GM12878 (cell line): ENCODE data around the gene ENDOG. TPM values are rescaled to one million over a fixed set of nuclear protein-coding genes. Genes with fewer than 3 reads are reported as not detected.

Experiments used
- ATAC-seq: fragments of 200-7000 bp; cut with Tn5 transposase; 3 replicates; pipeline ENCODE4 v1.9.1; 2020; ENCODE audit warnings: mild to moderate bottlenecking, moderate library complexity
- BruUV-seq: library from RNA; stranded (reverse); fragments of 400-500 nt; replicated peaks from 2 replicates; lab custom pipeline; 2021; lab: Mats Ljungman, UMichigan
- CTCF ChIA-PET: fragments of 300-600 bp; sonication (Branson Sonifier 250); formaldehyde crosslinking; extraction: SDS; loops from one replicate; lab custom pipeline; 2021; ENCODE audit warnings: inconsistent platforms; lab: Yijun Ruan, JAX
- POLR2A ChIA-PET: fragments of 350-600 bp; formaldehyde crosslinking; extraction: SDS; loops from one replicate; lab custom pipeline; 2021; ENCODE audit warnings: inconsistent platforms; lab: Charles Lee
- RAD21 ChIA-PET: fragments of 300-600 bp; sonication (Branson Sonifier 250); formaldehyde crosslinking; loops from one replicate; lab custom pipeline; 2023; ENCODE audit warnings: antibody characterized with exemption; ENCODE audit not compliant: unreplicated experiment; lab: Charles Lee
- SMC1A ChIA-PET: fragments of 300-600 bp; sonication (Branson Sonifier 250); formaldehyde crosslinking; loops from one replicate; lab custom pipeline; 2023; ENCODE audit not compliant: unreplicated experiment, uncharacterized antibody; lab: Charles Lee
- DNase-seq: peaks from one replicate; pipeline ENCODE4 v3.0.0-alpha.2; 2011; ENCODE audit warnings: low read depth, low spot score
- FAIRE-seq: peaks from 3 replicates; lab custom pipeline; 2011; peaks lifted over from hg19 to GRCh38; lab: Jason Lieb, UNC
- H2AFZ ChIP-seq: 2 replicates; pipeline ENCODE4 v1.6.0; 2011; ENCODE audit warnings: low read depth, low read length, control low read depth; ENCODE audit not compliant: control insufficient read depth
- H3K27ac ChIP-seq: 2 replicates; pipeline ENCODE4 v1.5.1; 2011; ENCODE audit warnings: control low read depth; ENCODE audit not compliant: control insufficient read depth, insufficient read depth
- H3K27me3 ChIP-seq, 2 experiments: replicated peaks in 1 of 2; 2 replicates each; pipeline versions ENCODE4 v1.6.0 to v1.6.1; 2011; ENCODE audit warnings: low read length in 1 of 2; ENCODE audit not compliant: control insufficient read depth in 2 of 2, insufficient read depth in 2 of 2
- H3K36me3 ChIP-seq, 2 experiments: 2 replicates each; pipeline ENCODE4 v1.5.1; 2011; ENCODE audit warnings: low read length in 1 of 2; ENCODE audit not compliant: control insufficient read depth in 2 of 2, insufficient read depth in 2 of 2
- H3K4me1 ChIP-seq: 2 replicates; pipeline ENCODE4 v1.6.1; 2011; ENCODE audit warnings: mild to moderate bottlenecking, low read length, moderate library complexity, mixed read lengths; ENCODE audit not compliant: control insufficient read depth, insufficient read depth
- H3K4me2 ChIP-seq: 2 replicates; pipeline ENCODE4 v1.6.0; 2011; ENCODE audit warnings: control low read depth; ENCODE audit not compliant: control insufficient read depth, insufficient read depth
- H3K4me3 ChIP-seq: fragments of 200-600 bp; sonication (generic); 2 replicates; pipeline ENCODE4 v1.5.1; 2016
- H3K79me2 ChIP-seq: 2 replicates; pipeline ENCODE4 v1.6.0; 2011; ENCODE audit warnings: low read length; ENCODE audit not compliant: control insufficient read depth, insufficient read depth
- H3K9ac ChIP-seq: 2 replicates; pipeline ENCODE4 v1.8.0; 2011; ENCODE audit warnings: low read length, control low read depth, mixed read lengths; ENCODE audit not compliant: control insufficient read depth, insufficient read depth
- H3K9me3 ChIP-seq: replicated peaks from 3 replicates; pipeline ENCODE4 v1.5.1; 2011; ENCODE audit warnings: mild to moderate bottlenecking, low read length; ENCODE audit not compliant: control insufficient read depth, insufficient read depth
- H4K20me1 ChIP-seq: 2 replicates; pipeline ENCODE4 v1.6.0; 2011; ENCODE audit not compliant: control insufficient read depth, insufficient read depth
- BACH1 ChIP-seq: fragments of 450-650 bp; IDR thresholded peaks from 2 replicates; pipeline ENCODE4 v1.6.1; 2017; ENCODE audit warnings: mild to moderate bottlenecking, borderline replicate concordance
- CREM ChIP-seq: IDR thresholded peaks from 2 replicates; pipeline ENCODE4 v1.6.1; 2014; ENCODE audit warnings: antibody characterized with exemption, low read depth
- HCFC1 ChIP-seq: fragments of 150-350 bp; IDR thresholded peaks from 2 replicates; pipeline ENCODE4 v1.6.1; 2014; ENCODE audit warnings: low read length
- IKZF1 ChIP-seq: fragments of 450-650 bp; conservative IDR thresholded peaks from 2 replicates; pipeline ENCODE4 v1.6.1; 2017; ENCODE audit warnings: antibody characterized with exemption, mild to moderate bottlenecking
- RELA ChIP-seq: fragments of 450-650 bp; IDR thresholded peaks from 2 replicates; pipeline ENCODE4 v1.8.0; 2014; ENCODE audit warnings: borderline replicate concordance; ENCODE audit not compliant: partially characterized antibody
- SREBF1 ChIP-seq: IDR thresholded peaks from 2 replicates; pipeline ENCODE4 v1.6.1; 2012; ENCODE audit warnings: mild to moderate bottlenecking, low read length
- ZNF622 ChIP-seq: fragments of 450-650 bp; IDR thresholded peaks from 2 replicates; pipeline ENCODE4 v1.6.1; 2017; ENCODE audit warnings: mild to moderate bottlenecking, inconsistent platforms
- ZSCAN29 ChIP-seq: fragments of 450-650 bp; IDR thresholded peaks from 2 replicates; pipeline ENCODE4 v1.6.1; 2017; ENCODE audit warnings: mild to moderate bottlenecking, moderate library complexity
- ZZZ3 ChIP-seq: IDR thresholded peaks from 2 replicates; pipeline ENCODE4 v1.6.1; 2011; ENCODE audit warnings: low read depth; ENCODE audit not compliant: control insufficient read depth, insufficient read length
- WGBS: methylation state at CpG from one replicate; pipeline ENCODE4 v1.1.6; 2016; ENCODE audit warnings: low lambda C conversion rate; ENCODE audit not compliant: insufficient replicate concordance, insufficient coverage; ENCODE audit errors: missing lambda C conversion rate; 5-methylcytosine and 5-hydroxymethylcytosine counted together
- in situ Hi-C: fragments of 300-500 bp; cut with MboI; formaldehyde crosslinking; loops from 9 replicates; pipeline ENCODE4 v1.14.3; 2018; ENCODE audit warnings: mixed read lengths
- intact Hi-C: fragments of 100-400 bp; cut with micrococcal nuclease; formaldehyde crosslinking; loops from one replicate; pipeline ENCODE4 v1.14.2; 2022; ENCODE audit not compliant: unreplicated experiment
- polyA plus RNA-seq, 11 experiments: library from polyadenylated mRNA; depleted of rRNA in 4 of 11; unstranded in 6 of 11; stranded (reverse) in 5 of 11; fragments of >200 nt; fragmentation: Nextera tagmentation in 4 of 11; fragmentation: Illumina TruSeq in 1 of 11; extraction: Ambion mirVana in 4 of 11; extraction: Trizol in 1 of 11; gene quantifications; 1 replicate in 1 of 11; 2 replicates in 10 of 11; pipeline versions ENCODE4 v1.2.1 to v1.2.3, GENCODE V29; 2011 to 2016; ENCODE audit warnings: inconsistent platforms in 2 of 11, missing spikeins in 2 of 11, low read depth in 1 of 11
- total RNA-seq, 4 experiments: library from RNA; depleted of rRNA in 3 of 4; stranded (reverse); fragments of >200 nt in 3 of 4; fragmentation: Illumina TruSeq in 1 of 4; extraction: Trizol in 1 of 4; gene quantifications; 2 replicates each; pipeline versions ENCODE4 v1.2.1 to v1.2.3, GENCODE V29; 2013 to 2021
- TF ChIP-seq, protein P1 (sequence below): fragments of 450-650 bp; IDR thresholded peaks from 2 replicates; pipeline ENCODE4 v1.6.1; 2017; ENCODE audit warnings: borderline replicate concordance
- TF ChIP-seq, protein P2 (sequence below): IDR thresholded peaks from 2 replicates; pipeline ENCODE4 v1.6.1; 2011; ENCODE audit warnings: borderline replicate concordance, low read depth, mild to moderate bottlenecking, moderate library complexity, low read length; ENCODE audit not compliant: insufficient read depth, poor library complexity, severe bottlenecking
- TF ChIP-seq, protein P3 (sequence below): fragments of 450-650 bp; formaldehyde crosslinking; IDR thresholded peaks from 2 replicates; pipeline ENCODE4 v1.4.0; 2020; ENCODE audit warnings: mild to moderate bottlenecking, moderate library complexity
- TF ChIP-seq, protein P4 (sequence below): IDR thresholded peaks from 2 replicates; pipeline ENCODE4 v1.6.1; 2011; ENCODE audit warnings: low read depth, mild to moderate bottlenecking, low read length, moderate library complexity, borderline replicate concordance; ENCODE audit errors: extremely low read depth

The ENDOG gene
- total and polyA plus RNA-seq, 10 of the 15 experiments (the other 5 are each of a cell fraction or from before 2014, with no cell fraction given) = 0.84 to 29.2 (median 9.0) TPM

DNA sequence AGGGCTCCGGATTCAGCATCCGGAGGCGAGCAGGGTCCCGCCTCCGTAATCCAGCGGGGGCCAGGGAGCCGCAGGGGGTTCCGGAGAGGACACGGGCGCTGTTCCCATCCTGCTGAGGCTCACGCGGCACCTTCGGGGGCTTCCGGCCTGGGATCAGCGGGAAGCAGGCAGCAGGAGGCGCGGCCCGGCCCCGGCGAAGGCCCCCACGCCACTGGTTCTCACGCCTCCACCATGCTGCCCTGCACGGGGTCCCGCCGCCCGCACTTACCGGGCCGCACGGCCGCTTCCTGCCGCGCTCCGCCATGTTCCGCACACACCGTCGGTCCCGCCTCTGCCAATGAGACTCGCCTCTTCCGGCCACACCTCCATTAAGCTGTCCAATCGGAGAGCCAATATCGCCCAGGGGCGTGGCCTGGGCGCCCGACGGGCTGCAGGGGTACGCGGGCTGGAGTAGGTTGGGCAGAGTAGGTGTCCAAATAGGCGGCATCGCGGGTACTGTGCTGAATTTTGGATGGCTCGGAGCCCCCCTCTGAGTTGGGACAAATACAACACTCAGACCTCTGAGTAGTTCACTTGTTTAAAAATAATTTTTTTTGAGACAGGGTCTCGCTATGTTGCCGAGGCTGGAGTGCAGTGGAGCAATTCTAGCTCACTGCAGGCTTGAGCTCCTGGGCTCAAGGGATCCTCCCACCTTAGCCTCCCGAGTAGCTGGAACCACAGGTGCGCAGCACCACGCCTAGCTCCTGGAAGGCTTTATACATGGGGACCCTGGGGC lies 11.4 kb downstream of the ENDOG start, which contains the start of gene SPOUT1 (continued):
- TF ChIP-seq, protein P1, sequence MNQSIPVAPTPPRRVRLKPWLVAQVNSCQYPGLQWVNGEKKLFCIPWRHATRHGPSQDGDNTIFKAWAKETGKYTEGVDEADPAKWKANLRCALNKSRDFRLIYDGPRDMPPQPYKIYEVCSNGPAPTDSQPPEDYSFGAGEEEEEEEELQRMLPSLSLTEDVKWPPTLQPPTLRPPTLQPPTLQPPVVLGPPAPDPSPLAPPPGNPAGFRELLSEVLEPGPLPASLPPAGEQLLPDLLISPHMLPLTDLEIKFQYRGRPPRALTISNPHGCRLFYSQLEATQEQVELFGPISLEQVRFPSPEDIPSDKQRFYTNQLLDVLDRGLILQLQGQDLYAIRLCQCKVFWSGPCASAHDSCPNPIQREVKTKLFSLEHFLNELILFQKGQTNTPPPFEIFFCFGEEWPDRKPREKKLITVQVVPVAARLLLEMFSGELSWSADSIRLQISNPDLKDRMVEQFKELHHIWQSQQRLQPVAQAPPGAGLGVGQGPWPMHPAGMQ = no peak
- TF ChIP-seq CREM = peak; percentile 54; the same call in 1 of the 2 replicates
- TF ChIP-seq, protein P2, sequence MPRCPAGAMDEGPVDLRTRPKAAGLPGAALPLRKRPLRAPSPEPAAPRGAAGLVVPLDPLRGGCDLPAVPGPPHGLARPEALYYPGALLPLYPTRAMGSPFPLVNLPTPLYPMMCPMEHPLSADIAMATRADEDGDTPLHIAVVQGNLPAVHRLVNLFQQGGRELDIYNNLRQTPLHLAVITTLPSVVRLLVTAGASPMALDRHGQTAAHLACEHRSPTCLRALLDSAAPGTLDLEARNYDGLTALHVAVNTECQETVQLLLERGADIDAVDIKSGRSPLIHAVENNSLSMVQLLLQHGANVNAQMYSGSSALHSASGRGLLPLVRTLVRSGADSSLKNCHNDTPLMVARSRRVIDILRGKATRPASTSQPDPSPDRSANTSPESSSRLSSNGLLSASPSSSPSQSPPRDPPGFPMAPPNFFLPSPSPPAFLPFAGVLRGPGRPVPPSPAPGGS = peak; percentile 56

DNA sequence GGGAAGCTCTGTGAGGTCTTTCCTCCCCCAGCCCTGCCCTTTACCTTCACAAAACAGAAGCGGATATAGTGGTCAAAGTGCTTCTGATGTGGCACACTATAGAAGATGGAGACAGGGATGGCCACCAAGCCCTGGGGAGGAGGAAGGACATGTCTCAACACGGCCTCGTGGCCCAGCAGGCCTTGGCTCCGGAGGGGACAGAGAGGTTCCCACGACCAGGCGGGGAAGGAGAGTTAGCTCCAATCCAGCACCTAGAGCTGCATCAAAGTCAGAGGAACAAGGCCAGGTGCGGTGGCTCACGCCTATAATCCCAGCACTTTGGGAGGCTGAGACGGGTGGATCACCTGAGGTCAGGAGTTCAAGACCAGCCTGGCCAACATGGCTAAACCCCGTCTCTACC lies 15.4 kb downstream of the ENDOG start:
- ChIA-PET POLR2A (no interaction called here), CTCF (no interaction called here)
- FAIRE-seq = no peak

More for the DNA sequence above, 15.4 kb downstream of the ENDOG start:
- H3K4me2 ChIP-seq = no peak overlapping the region
- DNase-seq (no peak), ATAC-seq (no peak)
- no peak overlapping the region for H3K9ac ChIP-seq
- H3K36me3 ChIP-seq = peaks cover 0 to 2% of the 10 kb centered on the region in 2 experiments; a peak in 2 of 4 replicates
- in situ Hi-C loops (no loop called here), intact Hi-C loops (no loop called here)
- 88% methylated on average over 10 of the region's 10 CpGs for WGBS
- H3K27ac ChIP-seq = no peak overlapping the region
- no TSS peak for BruUV-seq
- peaks cover 8% of the 10 kb centered on the region for H3K79me2 ChIP-seq
- SMC1A ChIA-PET = no interaction called here
- 0 out of 2 replicates have a peak, but pooled peaks cover 2% of the 10 kb centered on the region for H3K4me1 ChIP-seq
- H3K4me3 ChIP-seq = no peak overlapping the region
- RAD21 ChIA-PET = no interaction called here
- H3K9me3 ChIP-seq = no peaks in the 10 kb centered on the region
- no peak for TF ChIP-seq IKZF1
- TF ChIP-seq ZZZ3 = no peak
- no peak for TF ChIP-seq SREBF1
- TF ChIP-seq ZSCAN29 = no peak
- TF ChIP-seq BACH1 = no peak
- TF ChIP-seq, protein P3, sequence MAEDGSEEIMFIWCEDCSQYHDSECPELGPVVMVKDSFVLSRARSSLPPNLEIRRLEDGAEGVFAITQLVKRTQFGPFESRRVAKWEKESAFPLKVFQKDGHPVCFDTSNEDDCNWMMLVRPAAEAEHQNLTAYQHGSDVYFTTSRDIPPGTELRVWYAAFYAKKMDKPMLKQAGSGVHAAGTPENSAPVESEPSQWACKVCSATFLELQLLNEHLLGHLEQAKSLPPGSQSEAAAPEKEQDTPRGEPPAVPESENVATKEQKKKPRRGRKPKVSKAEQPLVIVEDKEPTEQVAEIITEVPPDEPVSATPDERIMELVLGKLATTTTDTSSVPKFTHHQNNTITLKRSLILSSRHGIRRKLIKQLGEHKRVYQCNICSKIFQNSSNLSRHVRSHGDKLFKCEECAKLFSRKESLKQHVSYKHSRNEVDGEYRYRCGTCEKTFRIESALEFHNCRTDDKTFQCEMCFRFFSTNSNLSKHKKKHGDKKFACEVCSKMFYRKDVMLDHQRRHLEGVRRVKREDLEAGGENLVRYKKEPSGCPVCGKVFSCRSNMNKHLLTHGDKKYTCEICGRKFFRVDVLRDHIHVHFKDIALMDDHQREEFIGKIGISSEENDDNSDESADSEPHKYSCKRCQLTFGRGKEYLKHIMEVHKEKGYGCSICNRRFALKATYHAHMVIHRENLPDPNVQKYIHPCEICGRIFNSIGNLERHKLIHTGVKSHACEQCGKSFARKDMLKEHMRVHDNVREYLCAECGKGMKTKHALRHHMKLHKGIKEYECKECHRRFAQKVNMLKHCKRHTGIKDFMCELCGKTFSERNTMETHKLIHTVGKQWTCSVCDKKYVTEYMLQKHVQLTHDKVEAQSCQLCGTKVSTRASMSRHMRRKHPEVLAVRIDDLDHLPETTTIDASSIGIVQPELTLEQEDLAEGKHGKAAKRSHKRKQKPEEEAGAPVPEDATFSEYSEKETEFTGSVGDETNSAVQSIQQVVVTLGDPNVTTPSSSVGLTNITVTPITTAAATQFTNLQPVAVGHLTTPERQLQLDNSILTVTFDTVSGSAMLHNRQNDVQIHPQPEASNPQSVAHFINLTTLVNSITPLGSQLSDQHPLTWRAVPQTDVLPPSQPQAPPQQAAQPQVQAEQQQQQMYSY (CRISPR knock-in tag) = no peak
- TF ChIP-seq, protein P4, sequence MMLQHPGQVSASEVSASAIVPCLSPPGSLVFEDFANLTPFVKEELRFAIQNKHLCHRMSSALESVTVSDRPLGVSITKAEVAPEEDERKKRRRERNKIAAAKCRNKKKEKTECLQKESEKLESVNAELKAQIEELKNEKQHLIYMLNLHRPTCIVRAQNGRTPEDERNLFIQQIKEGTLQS = no peak
- no peak for TF ChIP-seq ZNF622
- TF ChIP-seq HCFC1 = no peak
- no peak for TF ChIP-seq RELA
- no peak overlapping the region for H2AFZ ChIP-seq
- H3K27me3 ChIP-seq = no peaks in the 10 kb centered on the region
- H4K20me1 ChIP-seq = no peaks in the 10 kb centered on the region
